Anterior cingulate cortex (tissue), 58 donors: Measurements from ENCODE around the gene SLC27A2.

Experiments used
- DNase-seq, 58 donors: peaks; one replicate each; lab custom pipeline; 2025; lab: John Stamatoyannopoulos, UW

The SLC27A2 gene

DNA sequence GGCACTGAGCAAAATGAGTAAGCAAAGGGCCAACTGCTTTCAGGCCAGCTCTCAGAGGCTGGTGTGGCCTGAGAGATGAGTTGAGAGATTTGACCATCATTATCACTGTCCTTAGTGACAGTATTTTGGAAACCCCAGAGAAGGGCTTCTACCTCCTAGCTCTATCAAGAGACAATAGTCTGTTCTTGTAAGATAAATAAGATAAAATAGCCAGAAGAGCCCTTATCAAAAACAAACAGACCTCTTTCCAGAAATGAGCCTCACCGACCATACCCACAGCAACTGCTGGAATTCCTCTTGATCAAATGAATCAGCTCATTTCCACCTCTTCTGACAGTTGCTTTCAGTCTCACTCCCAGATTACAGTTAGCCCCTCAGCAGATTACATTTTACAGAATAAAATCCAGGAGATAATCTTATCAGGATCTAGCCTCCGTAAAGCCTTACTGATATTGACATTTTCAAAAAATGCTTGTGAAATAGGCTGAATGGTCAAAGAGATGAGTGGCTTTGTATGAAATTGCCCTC, 79.0 kb downstream of the SLC27A2 start:
- no peak for DNase-seq

GRCh38 chr15:50261981-50262380, 80.0 kb downstream of the SLC27A2 start:
- DNase-seq: no peak

- DNase-seq: no peak
These were observed 80.5 kb downstream of the SLC27A2 start for GRCh38 chr15:50262533-50262932.

DNA sequence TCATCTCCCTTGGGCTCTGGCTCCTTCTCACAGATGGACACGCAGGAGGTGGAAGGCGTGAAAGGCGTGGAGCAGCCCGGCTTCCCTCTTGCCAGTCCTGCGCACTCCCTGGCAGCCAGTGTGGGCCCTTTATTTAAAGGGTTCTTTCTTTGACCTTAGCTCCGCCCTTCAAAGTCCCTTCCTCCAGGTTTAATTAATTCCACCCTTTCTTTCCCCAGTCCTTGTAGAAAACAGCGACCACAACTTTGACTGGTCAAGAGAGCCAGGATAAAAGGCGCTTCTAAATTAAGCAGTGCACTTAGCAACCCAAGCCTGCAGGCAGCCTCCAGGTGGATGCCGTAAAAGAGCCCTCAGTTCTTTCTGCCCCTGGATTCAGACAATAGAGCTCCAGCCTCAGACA, 83.6 kb downstream of the SLC27A2 start, which contains the start of gene HDC:
Gene HDC (minus strand): TSS at position 107 of the 400 bp plus-strand sequence. CDS start 103 bp downstream, at position 4.
- DNase-seq: no peak

GRCh38 chr15:50267577-50267976, 85.6 kb downstream of the SLC27A2 start:
- no peak for DNase-seq

DNA sequence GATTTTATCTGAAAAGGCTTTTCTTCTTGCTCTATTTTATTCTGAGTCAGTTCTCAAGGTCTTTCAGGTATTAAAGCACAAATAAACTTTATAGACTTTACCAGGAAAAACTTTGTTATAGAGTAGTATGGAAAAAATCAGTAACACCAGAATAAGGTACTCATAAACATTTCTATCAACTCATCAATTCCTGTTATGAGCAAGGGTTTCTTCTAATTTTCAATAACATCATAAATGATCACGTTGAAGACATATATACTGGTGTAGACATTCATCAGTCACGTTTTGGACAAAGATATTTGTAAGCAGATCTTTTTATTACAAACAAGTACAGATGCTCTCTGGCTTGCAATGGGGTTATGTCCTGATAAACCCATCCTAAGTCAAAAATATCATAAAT, 93.1 kb downstream of the SLC27A2 start:
- DNase-seq: no peak

DNA sequence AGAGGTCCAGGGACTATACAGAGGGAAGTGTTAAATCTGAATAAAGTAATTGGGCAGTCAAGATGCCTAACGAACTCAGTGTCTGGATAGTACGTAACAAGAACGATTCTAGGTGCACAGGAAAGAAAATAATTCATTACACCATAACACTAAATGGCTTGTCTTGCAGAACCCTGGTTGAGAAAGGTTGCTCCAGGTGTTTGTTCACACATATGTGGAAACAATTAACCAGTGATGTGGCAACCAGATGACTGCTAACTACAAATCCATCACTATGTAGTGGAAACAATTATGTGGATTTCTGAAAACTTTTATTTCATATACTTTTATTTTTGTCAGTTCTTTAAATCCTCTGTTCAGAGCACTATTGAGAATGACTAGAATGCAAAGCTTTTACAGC, 93.9 kb downstream of the SLC27A2 start:
- no peak for DNase-seq

DNA sequence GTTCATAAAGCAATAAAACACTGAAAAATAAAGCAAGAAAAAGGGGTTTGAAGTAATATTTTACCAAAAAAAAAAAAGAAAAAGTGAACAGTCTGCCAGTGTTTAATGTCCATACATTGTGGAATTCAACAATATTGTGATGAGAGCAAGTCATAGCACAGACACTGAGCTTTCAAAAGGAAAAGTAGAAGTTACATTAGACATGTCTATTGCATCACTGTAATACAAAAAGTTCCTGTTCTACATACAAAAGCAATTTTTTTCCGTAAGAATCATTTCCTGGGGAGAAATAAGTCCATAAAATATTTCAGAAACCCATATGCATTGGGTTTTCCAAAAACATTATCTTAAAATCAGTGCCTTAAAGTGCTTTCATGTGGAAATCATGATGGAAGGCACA, 95.4 kb downstream of the SLC27A2 start:
- no peak for DNase-seq

- no peak for DNase-seq
These were observed 96.5 kb downstream of the SLC27A2 start for GRCh38 chr15:50278496-50278895.

DNA sequence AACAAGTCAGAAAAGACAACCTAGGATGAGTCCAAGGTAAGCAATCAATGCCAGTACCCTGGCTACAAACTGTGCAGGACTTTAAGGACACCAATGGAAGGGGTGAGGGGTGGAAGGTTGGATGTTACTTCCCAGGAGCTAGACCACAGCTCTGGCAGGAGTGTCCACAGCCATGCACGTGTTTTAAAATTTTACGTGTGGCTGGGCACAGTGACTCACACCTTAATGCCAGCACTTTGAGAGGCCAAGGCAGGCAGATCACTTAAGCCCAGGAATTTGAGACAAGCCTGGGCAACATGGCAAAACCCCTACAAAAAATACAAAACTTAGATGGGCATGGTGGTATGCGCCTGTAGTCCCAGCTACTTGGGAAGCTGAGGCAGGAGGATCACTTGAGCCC, 98.3 kb downstream of the SLC27A2 start:
- DNase-seq: no peak

- DNase-seq: no peak
These were observed 99.4 kb downstream of the SLC27A2 start for GRCh38 chr15:50281427-50281826.
